Erythroblast (primary cell): ENCODE data around the gene RGS21.

Experiments used
- GATA1 ChIP-seq: IDR thresholded peaks from 2 replicates; pipeline ENCODE4 v1.6.1; 2011; ENCODE audit warnings: low read depth, mild to moderate bottlenecking, control low read depth, low read length, moderate library complexity
- POLR2A ChIP-seq: IDR thresholded peaks from 2 replicates; pipeline ENCODE4 v1.6.1; 2011; ENCODE audit warnings: mild to moderate bottlenecking, low read length

DNA sequence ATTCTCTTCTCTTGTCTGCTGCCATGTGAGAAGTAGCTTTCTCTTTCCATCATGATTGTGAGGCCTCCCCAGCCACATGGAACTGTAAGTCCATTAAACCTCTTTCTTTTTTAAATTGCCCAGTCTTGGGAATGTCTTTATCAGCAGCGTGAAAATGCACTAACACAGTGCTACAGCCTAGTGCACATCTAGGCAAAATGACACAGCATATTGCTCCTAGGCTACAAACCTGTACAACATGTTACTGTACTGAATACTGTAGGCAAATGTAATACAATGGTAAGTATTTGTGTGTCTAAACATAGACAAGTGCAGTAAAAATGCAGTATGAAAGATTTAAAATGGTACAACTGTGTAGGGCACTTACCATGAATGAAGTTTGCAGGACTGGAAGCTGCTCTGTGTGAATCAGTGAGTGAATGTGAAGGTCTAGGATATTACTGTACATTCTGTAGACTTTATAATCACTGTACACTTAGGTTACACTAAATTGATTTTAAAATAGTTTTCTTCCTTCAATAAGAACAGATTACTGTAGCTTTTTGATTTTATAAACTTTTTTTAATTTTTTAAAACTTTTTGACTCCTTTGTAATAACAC is 69.4 kb downstream of the RGS21 start:
- TF ChIP-seq POLR2A, result no peak
- no peak for TF ChIP-seq GATA1
